Ascending aorta (tissue), 2 donors: ENCODE results near the gene PDE7B. TPM values are rescaled to one million over a fixed set of nuclear protein-coding genes. Genes with fewer than 3 reads are reported as not detected.

Experiments
- DNase-seq, 2 donors: peaks; one replicate each; pipeline ENCODE4 v3.0.0-alpha.2; 2019; ENCODE audit warnings: low spot score in 2 of 2
- H3K27ac ChIP-seq, 2 donors: fragments of 200-600 bp; sonication (generic); one replicate each; pipeline ENCODE4 v1.5.1; 2016 to 2017; ENCODE audit warnings: mild to moderate bottlenecking in 1 of 2
- H3K27me3 ChIP-seq: fragments of 200-600 bp; sonication (generic); one replicate; pipeline ENCODE4 v1.5.1; 2017
- H3K36me3 ChIP-seq, 2 donors: fragments of 200-600 bp; sonication (generic); one replicate each; pipeline ENCODE4 v1.5.1; 2016
- H3K4me1 ChIP-seq, 2 donors: fragments of 200-600 bp; sonication (generic); one replicate each; pipeline ENCODE4 v1.5.1; 2016 to 2017; ENCODE audit warnings: mild to moderate bottlenecking in 1 of 2
- H3K4me3 ChIP-seq, 2 donors: fragments of 200-600 bp; sonication (generic); one replicate each; pipeline ENCODE4 v1.5.1; 2016 to 2017; ENCODE audit warnings: mild to moderate bottlenecking in 1 of 2
- H3K9me3 ChIP-seq, 2 donors: fragments of 200-600 bp; sonication (generic); one replicate each; pipeline ENCODE4 v1.5.1; 2016
- intact Hi-C: fragments of 100-400 bp; cut with DNase I; formaldehyde crosslinking; loops from one replicate; pipeline ENCODE4 v1.15.1; 2023
- total RNA-seq: library from RNA; depleted of rRNA; stranded (reverse); fragments of >200 nt; gene quantifications from one replicate; pipeline ENCODE4 v1.1.0, GENCODE V29; 2016
- TF ChIP-seq, protein P1 (sequence below), 3 experiments: fragments of 200-600 bp in 2 of 3; fragments of 450-650 bp in 1 of 3; sonication (generic) in 2 of 3; IDR thresholded peaks; one replicate each; pipeline ENCODE4 v1.5.1; 2016 to 2019; ENCODE audit warnings: antibody characterized with exemption in 3 of 3, mild to moderate bottlenecking in 1 of 3, moderate library complexity in 1 of 3

Gene PDE7B
- total RNA-seq, 1 donor from 2014 or later, result 6.0 TPM

DNA sequence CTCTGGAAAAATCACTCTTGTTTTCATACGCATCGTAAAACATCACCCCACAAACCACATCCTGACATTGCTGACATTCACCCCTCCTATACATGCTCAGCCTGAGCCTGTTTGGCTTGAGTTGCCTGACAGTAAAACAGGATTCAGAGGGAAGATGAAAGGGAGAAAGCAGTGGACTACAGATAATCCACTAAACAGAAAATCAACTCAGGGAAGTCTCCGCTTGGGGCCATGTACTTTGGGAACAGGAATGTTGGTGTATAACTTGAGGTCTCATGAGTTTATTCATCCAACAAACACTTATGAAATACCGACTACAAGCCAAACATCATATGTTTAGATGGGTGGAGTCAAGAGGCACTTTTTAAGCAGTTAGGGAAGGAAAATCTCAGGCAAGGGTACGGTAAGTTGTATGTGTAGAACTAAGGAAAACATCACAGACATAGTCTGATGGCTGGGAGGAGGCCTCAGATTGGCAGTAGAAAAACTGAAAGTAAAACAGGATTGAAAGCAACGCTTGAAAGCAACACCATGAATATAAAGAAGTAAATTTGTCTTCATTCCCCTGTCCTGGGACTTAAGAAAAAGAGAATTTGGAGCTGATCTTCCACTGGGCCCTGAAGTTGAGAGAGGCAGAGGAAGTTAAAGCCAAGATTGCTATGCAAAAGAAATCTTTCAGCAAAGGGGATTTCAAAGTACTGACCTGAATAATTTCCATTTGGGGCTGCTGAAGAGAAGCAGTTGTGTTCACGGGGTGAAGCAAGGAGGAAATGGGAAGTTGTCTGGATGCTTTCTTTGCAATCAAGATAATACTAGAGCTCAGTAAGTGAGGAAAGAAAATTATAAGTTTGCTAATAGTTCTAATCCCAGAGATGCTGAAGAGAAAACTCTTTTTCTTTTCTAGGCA lies 28.8 kb downstream of the PDE7B start:
- Histone ChIP-seq H3K36me3 (no peaks in the 10 kb centered on the region), H3K27ac (peak overlapping the region in 1 of 2 donors; percentile 18), H3K4me1 (no peaks in the 10 kb centered on the region), H3K9me3 (no peaks in the 10 kb centered on the region), H3K27me3 (no peaks in the 10 kb centered on the region), H3K4me3 (no peak overlapping the region)
- DNase-seq, result no peak
- intact Hi-C loops, result no loop called here
- TF ChIP-seq, protein P1, sequence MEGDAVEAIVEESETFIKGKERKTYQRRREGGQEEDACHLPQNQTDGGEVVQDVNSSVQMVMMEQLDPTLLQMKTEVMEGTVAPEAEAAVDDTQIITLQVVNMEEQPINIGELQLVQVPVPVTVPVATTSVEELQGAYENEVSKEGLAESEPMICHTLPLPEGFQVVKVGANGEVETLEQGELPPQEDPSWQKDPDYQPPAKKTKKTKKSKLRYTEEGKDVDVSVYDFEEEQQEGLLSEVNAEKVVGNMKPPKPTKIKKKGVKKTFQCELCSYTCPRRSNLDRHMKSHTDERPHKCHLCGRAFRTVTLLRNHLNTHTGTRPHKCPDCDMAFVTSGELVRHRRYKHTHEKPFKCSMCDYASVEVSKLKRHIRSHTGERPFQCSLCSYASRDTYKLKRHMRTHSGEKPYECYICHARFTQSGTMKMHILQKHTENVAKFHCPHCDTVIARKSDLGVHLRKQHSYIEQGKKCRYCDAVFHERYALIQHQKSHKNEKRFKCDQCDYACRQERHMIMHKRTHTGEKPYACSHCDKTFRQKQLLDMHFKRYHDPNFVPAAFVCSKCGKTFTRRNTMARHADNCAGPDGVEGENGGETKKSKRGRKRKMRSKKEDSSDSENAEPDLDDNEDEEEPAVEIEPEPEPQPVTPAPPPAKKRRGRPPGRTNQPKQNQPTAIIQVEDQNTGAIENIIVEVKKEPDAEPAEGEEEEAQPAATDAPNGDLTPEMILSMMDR (IDR thresholded peaks at IDR 0.05), result no peak

DNA sequence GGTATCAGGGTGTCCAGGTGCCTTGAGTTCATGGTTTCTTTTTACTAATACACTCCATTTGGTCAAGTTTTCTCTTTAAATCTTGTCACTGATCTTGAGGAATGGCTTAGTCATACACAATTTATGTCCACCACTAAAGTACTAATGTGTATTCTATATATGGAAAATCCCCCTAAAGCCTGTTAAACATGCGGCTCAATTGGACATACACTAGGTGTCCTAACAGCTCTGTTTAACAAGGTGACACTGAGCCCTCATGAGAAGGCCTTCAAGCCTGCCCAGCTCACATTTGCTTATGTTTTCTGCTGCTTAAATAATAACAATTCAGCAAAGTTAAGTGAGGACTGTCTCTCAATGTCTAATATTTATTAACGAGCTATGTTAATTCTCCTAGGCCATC lies 31.5 kb downstream of the PDE7B start:
- H3K4me3 ChIP-seq, result no peak overlapping the region
- H3K27ac ChIP-seq, result no peak overlapping the region
- H3K4me1 ChIP-seq, result no peaks in the 10 kb centered on the region
- no peaks in the 10 kb centered on the region for H3K36me3 ChIP-seq
- intact Hi-C loops, result no loop called here
- TF ChIP-seq, protein P1 (IDR thresholded peaks at IDR 0.05), result no peak
- no peaks in the 10 kb centered on the region for H3K9me3 ChIP-seq
- no peak for DNase-seq
- H3K27me3 ChIP-seq, result no peaks in the 10 kb centered on the region

DNA sequence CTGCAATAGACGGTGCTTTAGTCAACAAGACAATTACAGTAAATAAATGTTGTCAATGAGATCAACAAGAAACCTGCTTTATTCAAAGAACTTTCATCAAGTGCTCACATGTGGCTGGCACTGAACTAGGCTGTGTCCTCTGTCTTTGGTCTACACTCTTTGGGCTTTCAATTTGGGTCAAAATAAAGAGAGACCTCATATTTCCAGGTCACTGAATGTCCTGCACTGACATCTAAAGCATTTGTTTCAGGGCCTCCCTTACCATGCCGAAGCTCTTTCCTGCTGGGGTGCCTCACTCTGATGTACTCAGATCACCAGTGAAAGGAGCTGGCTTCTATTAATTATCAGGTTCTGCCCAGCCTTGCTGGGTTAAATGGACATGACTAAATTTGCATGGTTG lies 32.0 kb downstream of the PDE7B start:
- Histone ChIP-seq H3K36me3 (no peaks in the 10 kb centered on the region), H3K27ac (no peak overlapping the region), H3K4me1 (no peaks in the 10 kb centered on the region), H3K9me3 (no peaks in the 10 kb centered on the region), H3K27me3 (no peaks in the 10 kb centered on the region), H3K4me3 (no peak overlapping the region)
- intact Hi-C loops, result no loop called here
- TF ChIP-seq, protein P1 (IDR thresholded peaks at IDR 0.05), result no peak
- no peak for DNase-seq

DNA sequence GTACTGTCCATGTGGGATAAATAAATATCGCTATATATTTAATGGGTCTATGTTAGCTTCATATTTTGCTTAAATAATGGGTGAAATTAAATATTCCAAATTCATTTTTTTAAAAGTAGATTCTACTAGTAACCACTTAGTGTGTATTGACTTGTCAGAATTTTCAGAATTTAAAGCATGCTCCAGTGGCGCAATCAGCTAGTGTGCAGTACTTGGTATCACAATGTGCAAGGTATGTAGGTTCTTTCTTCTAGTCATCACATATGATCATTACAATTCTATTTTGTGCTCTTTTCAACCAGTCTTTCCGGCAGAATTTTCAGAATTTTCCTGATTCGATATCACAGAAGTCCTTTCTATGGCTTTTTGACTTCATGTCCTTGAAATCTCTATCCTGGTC lies 32.6 kb downstream of the PDE7B start:
- Histone ChIP-seq H3K36me3 (no peaks in the 10 kb centered on the region), H3K4me1 (no peaks in the 10 kb centered on the region), H3K27ac (no peak overlapping the region), H3K9me3 (no peaks in the 10 kb centered on the region), H3K4me3 (no peak overlapping the region), H3K27me3 (no peaks in the 10 kb centered on the region)
- TF ChIP-seq, protein P1 (IDR thresholded peaks at IDR 0.05), result no peak
- intact Hi-C loops, result no loop called here
- no peak for DNase-seq

DNA sequence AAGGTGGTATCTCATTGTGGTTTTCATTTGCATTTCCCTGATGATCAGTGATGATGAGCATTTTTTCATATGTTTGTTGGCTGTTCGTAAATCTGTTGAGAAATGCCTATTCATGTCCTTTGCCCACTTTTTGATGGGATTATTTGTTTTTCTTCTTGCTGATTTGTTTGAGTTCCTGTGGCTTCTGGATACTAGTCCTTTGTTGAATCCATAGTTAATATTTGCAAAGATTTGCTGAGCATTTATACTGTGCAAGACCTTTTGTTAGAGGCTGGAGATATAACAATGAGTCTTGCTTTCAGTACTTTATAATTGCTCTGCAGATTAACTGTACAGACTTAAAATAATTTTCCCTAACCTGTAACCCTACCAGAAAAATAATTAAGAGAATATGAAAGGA lies 35.6 kb downstream of the PDE7B start:
- no peaks in the 10 kb centered on the region for H3K36me3 ChIP-seq
- H3K4me1 ChIP-seq, result no peaks in the 10 kb centered on the region
- H3K27ac ChIP-seq, result no peak overlapping the region
- no peaks in the 10 kb centered on the region for H3K9me3 ChIP-seq
- TF ChIP-seq, protein P1 (IDR thresholded peaks at IDR 0.05), result no peak
- H3K4me3 ChIP-seq, result no peak overlapping the region
- no peaks in the 10 kb centered on the region for H3K27me3 ChIP-seq
- DNase-seq, result no peak
- intact Hi-C loops, result no loop called here
